Calu3 (cell line): Measurements from ENCODE around the gene BCO1. TPM values are rescaled to one million over a fixed set of nuclear protein-coding genes. Genes with fewer than 3 reads are reported as not detected.

ENCODE experiments used
- BruUV-seq: library from RNA; stranded (reverse); fragments of 400-500 nt; replicated peaks from 2 replicates; lab custom pipeline; 2021; lab: Mats Ljungman, UMichigan
- CTCF ChIA-PET: fragments of 300-600 bp; sonication (Branson Sonifier 250); formaldehyde crosslinking; loops from one replicate; lab custom pipeline; 2022; ENCODE audit warnings: antibody characterized with exemption; lab: Charles Lee
- DNase-seq: peaks from one replicate; pipeline ENCODE4 v3.0.0; 2022
- H3K27ac Mint-ChIP-seq: one replicate; pipeline ENCODE4 v1.8.0; 2022; ENCODE audit warnings: mixed read lengths; ENCODE audit not compliant: unreplicated experiment
- H3K27me3 Mint-ChIP-seq: one replicate; pipeline ENCODE4 v1.8.0; 2022; ENCODE audit warnings: mixed read lengths; ENCODE audit not compliant: unreplicated experiment
- H3K36me3 Mint-ChIP-seq: one replicate; pipeline ENCODE4 v1.8.0; 2022; ENCODE audit warnings: mild to moderate bottlenecking, moderate library complexity, mixed read lengths; ENCODE audit not compliant: insufficient read depth, unreplicated experiment
- H3K4me1 Mint-ChIP-seq: one replicate; pipeline ENCODE4 v1.8.0; 2022; ENCODE audit warnings: mild to moderate bottlenecking, low read depth, mixed read lengths; ENCODE audit not compliant: unreplicated experiment
- H3K4me3 Mint-ChIP-seq: one replicate; pipeline ENCODE4 v1.8.0; 2022; ENCODE audit warnings: mild to moderate bottlenecking, low read depth, moderate library complexity, mixed read lengths; ENCODE audit not compliant: unreplicated experiment
- H3K9me3 Mint-ChIP-seq: one replicate; pipeline ENCODE4 v1.8.0; 2022; ENCODE audit warnings: low read depth, mixed read lengths; ENCODE audit not compliant: unreplicated experiment
- CTCF ChIP-seq: fragments of 200-600 bp; IDR thresholded peaks from one replicate; pipeline ENCODE4 v1.8.0; 2022; ENCODE audit warnings: antibody characterized with exemption; ENCODE audit not compliant: unreplicated experiment
- intact Hi-C: fragments of 100-400 bp; cut with micrococcal nuclease; formaldehyde crosslinking; loops from one replicate; pipeline ENCODE4 v1.10.0; 2022; ENCODE audit not compliant: unreplicated experiment
- total RNA-seq: library from RNA; stranded (reverse); gene quantifications from 2 replicates; pipeline ENCODE4 v1.2.3, GENCODE V29; 2022

The BCO1 gene
- total RNA-seq, 1 experiment from 2014 or later, result 6.6 TPM

- CTCF ChIA-PET, result no interaction called here
Measured at GRCh38 chr16:81231014-81231413, 7.5 kb upstream of the BCO1 start.

GRCh38 chr16:81232740-81233367 lies 5.6 kb upstream of the BCO1 start:
- peaks cover 7% of the 10 kb centered on the region for H3K4me1 Mint-ChIP-seq
- no peaks in the 10 kb centered on the region for H3K27me3 Mint-ChIP-seq
- CTCF ChIA-PET, result interaction anchor here (0.6 to 0.7 kb wide), 2 partner anchors 18 to 40 kb away, joined by 3 to 5 read pairs; no protein-coding TSS in a partner anchor
- BruUV-seq, result no TSS peak
- no peaks in the 10 kb centered on the region for H3K9me3 Mint-ChIP-seq
- DNase-seq, result no peak
- H3K27ac Mint-ChIP-seq, result no peak overlapping the region
- H3K36me3 Mint-ChIP-seq, result no peaks in the 10 kb centered on the region
- no peak for TF ChIP-seq CTCF
- no peak overlapping the region for H3K4me3 Mint-ChIP-seq
- intact Hi-C loops, result no loop called here

More at GRCh38 chr16:81231014-81231413, 7.5 kb upstream of the BCO1 start:
- H3K4me3 Mint-ChIP-seq, result no peak overlapping the region
- H3K27ac Mint-ChIP-seq, result no peak overlapping the region
- no peak for DNase-seq
- no peaks in the 10 kb centered on the region for H3K9me3 Mint-ChIP-seq
- no peaks in the 10 kb centered on the region for H3K27me3 Mint-ChIP-seq
- BruUV-seq, result no TSS peak
- intact Hi-C loops, result no loop called here
- no peaks in the 10 kb centered on the region for H3K36me3 Mint-ChIP-seq
- H3K4me1 Mint-ChIP-seq, result no peaks in the 10 kb centered on the region
- TF ChIP-seq CTCF, result no peak

- CTCF ChIA-PET, result interaction anchor here (0.7 to 1.6 kb wide), 3 partner anchors 10 to 298 kb away, joined by 3 to 4 read pairs (median 4); no protein-coding TSS in a partner anchor
- no peak for TF ChIP-seq CTCF
- Mint-ChIP-seq H3K9me3 (no peaks in the 10 kb centered on the region), H3K27me3 (no peaks in the 10 kb centered on the region), H3K27ac (peak overlapping the region; percentile 85), H3K36me3 (peaks cover 15% of the 10 kb centered on the region), H3K4me1 (peaks cover 27% of the 10 kb centered on the region), H3K4me3 (peak overlapping the region; percentile 81)
- BruUV-seq, result no TSS peak
- intact Hi-C loops, result no loop called here
- DNase-seq, result no peak
Measured at GRCh38 chr16:81237282-81237681, 1.2 kb upstream of the BCO1 start.

- CTCF ChIA-PET, result interaction anchor here (0.6 to 1.6 kb wide), 10 partner anchors 10 to 513 kb away, joined by 3 to 9 read pairs (median 4); partner anchors contain the start of genes ATMIN, C16orf46 and GAN
- Mint-ChIP-seq H3K4me1 (peaks cover 27% of the 10 kb centered on the region), H3K36me3 (peaks cover 15% of the 10 kb centered on the region), H3K4me3 (peak overlapping the region; percentile 81), H3K27me3 (no peaks in the 10 kb centered on the region), H3K9me3 (no peaks in the 10 kb centered on the region), H3K27ac (peak overlapping the region; percentile 85)
- no peak for TF ChIP-seq CTCF
- intact Hi-C loops, result loop anchor here (1.0 kb wide), 1 partner anchor 94 kb away; no protein-coding TSS in a partner anchor
- DNase-seq, result no peak
- no TSS peak for BruUV-seq
Measured at GRCh38 chr16:81237942-81238295, 570 bp upstream of the BCO1 start.
